HEK293T (cell line): ENCODE results near the gene FRAT2.
"Not testable (repeated sequence)": the region's sequence is repeated elsewhere in the genome, so short reads cannot be mapped to it uniquely, and the experiment has no call there.

Experiments
- CTCF ChIA-PET: fragments of 350-600 bp; formaldehyde crosslinking; extraction: SDS; loops from one replicate; lab custom pipeline; 2021; ENCODE audit warnings: antibody characterized with exemption, inconsistent platforms; lab: Yijun Ruan, JAX
- POLR2A ChIA-PET: fragments of 350-600 bp; formaldehyde crosslinking; extraction: SDS; loops from one replicate; lab custom pipeline; 2020; ENCODE audit warnings: antibody characterized with exemption, inconsistent platforms; lab: Yijun Ruan, JAX
- DNase-seq: peaks from one replicate; pipeline ENCODE4 v3.0.0; 2012; ENCODE audit warnings: mixed read lengths; ENCODE audit errors: extremely low spot score
- ARNT ChIP-seq: fragments of 450-650 bp; IDR thresholded peaks from 2 replicates; pipeline ENCODE4 v1.6.1; 2017; ENCODE audit warnings: mild to moderate bottlenecking
- BHLHE40 ChIP-seq: fragments of 450-650 bp; IDR thresholded peaks from 2 replicates; pipeline ENCODE4 v1.6.1; 2016; ENCODE audit warnings: mild to moderate bottlenecking, moderate library complexity, borderline replicate concordance
- CTBP1 ChIP-seq: fragments of 450-650 bp; IDR thresholded peaks from 2 replicates; pipeline ENCODE4 v1.6.1; 2016; ENCODE audit warnings: borderline replicate concordance
- ELF4 ChIP-seq: fragments of 450-650 bp; IDR thresholded peaks from 2 replicates; pipeline ENCODE4 v1.6.1; 2017; ENCODE audit warnings: antibody characterized with exemption
- FOXA1 ChIP-seq: fragments of 450-650 bp; IDR thresholded peaks from 2 replicates; pipeline ENCODE4 v1.6.1; 2016; ENCODE audit warnings: mild to moderate bottlenecking
- FOXK2 ChIP-seq: fragments of 450-650 bp; IDR thresholded peaks from 2 replicates; pipeline ENCODE4 v1.6.1; 2016; ENCODE audit warnings: mild to moderate bottlenecking
- FOXM1 ChIP-seq: fragments of 450-650 bp; IDR thresholded peaks from 2 replicates; pipeline ENCODE4 v1.6.1; 2017; ENCODE audit warnings: mild to moderate bottlenecking, borderline replicate concordance
- HDGF ChIP-seq: fragments of 450-650 bp; IDR thresholded peaks from 2 replicates; pipeline ENCODE4 v1.6.1; 2017; ENCODE audit warnings: antibody characterized with exemption, borderline replicate concordance
- L3MBTL2 ChIP-seq: fragments of 450-650 bp; conservative IDR thresholded peaks from 2 replicates; pipeline ENCODE4 v1.6.1; 2016; ENCODE audit warnings: mild to moderate bottlenecking
- LEF1 ChIP-seq: fragments of 450-650 bp; IDR thresholded peaks from 2 replicates; pipeline ENCODE4 v1.6.1; 2017; ENCODE audit warnings: mild to moderate bottlenecking, borderline replicate concordance
- NFRKB ChIP-seq: fragments of 450-650 bp; IDR thresholded peaks from 2 replicates; pipeline ENCODE4 v1.6.1; 2016; ENCODE audit warnings: mild to moderate bottlenecking, moderate library complexity
- SP1 ChIP-seq: fragments of 450-650 bp; IDR thresholded peaks from 2 replicates; pipeline ENCODE4 v1.6.1; 2017
- SUZ12 ChIP-seq: fragments of 450-650 bp; IDR thresholded peaks from 2 replicates; pipeline ENCODE4 v1.6.1; 2016; ENCODE audit warnings: mild to moderate bottlenecking
- TARDBP ChIP-seq: fragments of 450-650 bp; IDR thresholded peaks from 2 replicates; pipeline ENCODE4 v1.6.1; 2016
- ZNF384 ChIP-seq: fragments of 450-650 bp; IDR thresholded peaks from 2 replicates; pipeline ENCODE4 v1.6.1; 2016
- TF ChIP-seq, protein P1 (sequence below): fragments of 450-650 bp; IDR thresholded peaks from 2 replicates; pipeline ENCODE4 v1.6.1; 2016

Gene FRAT2

GRCh38 chr10:97355571-97355975 lies 21.0 kb upstream of the FRAT2 start:
- POLR2A ChIA-PET = no interaction called here
- CTCF ChIA-PET = interaction anchor here (1.0 kb wide), 1 partner anchor 359 kb away, joined by 3 read pairs; no protein-coding TSS in a partner anchor
- DNase-seq = no peak
- TF ChIP-seq, protein P1, sequence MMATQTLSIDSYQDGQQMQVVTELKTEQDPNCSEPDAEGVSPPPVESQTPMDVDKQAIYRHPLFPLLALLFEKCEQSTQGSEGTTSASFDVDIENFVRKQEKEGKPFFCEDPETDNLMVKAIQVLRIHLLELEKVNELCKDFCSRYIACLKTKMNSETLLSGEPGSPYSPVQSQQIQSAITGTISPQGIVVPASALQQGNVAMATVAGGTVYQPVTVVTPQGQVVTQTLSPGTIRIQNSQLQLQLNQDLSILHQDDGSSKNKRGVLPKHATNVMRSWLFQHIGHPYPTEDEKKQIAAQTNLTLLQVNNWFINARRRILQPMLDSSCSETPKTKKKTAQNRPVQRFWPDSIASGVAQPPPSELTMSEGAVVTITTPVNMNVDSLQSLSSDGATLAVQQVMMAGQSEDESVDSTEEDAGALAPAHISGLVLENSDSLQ = no peak
- TF ChIP-seq HDGF = no peak
- TF ChIP-seq SP1 = no peak
- TF ChIP-seq FOXA1 = no peak
- no peak for TF ChIP-seq NFRKB
- TF ChIP-seq FOXK2 = no peak
- TF ChIP-seq ZNF384 = no peak
- no peak for TF ChIP-seq LEF1

- POLR2A ChIA-PET = no interaction called here
- CTCF ChIA-PET = interaction anchor here (0.6 kb wide), 1 partner anchor 76 kb away, joined by 3 read pairs; no protein-coding TSS in a partner anchor
- no peak for DNase-seq
- TF ChIP-seq BHLHE40 = no peak
- no peak for TF ChIP-seq FOXM1
- no peak for TF ChIP-seq TARDBP
- TF ChIP-seq NFRKB = no peak
- no peak for TF ChIP-seq SUZ12
- no peak for TF ChIP-seq ELF4
- no peak for TF ChIP-seq FOXK2
- TF ChIP-seq FOXA1 = no peak
- no peak for TF ChIP-seq ARNT
- TF ChIP-seq SP1 = no peak
- no peak for TF ChIP-seq ZNF384
- TF ChIP-seq HDGF = no peak
Observed at GRCh38 chr10:97353945-97354344, 19.4 kb upstream of the FRAT2 start.

DNA sequence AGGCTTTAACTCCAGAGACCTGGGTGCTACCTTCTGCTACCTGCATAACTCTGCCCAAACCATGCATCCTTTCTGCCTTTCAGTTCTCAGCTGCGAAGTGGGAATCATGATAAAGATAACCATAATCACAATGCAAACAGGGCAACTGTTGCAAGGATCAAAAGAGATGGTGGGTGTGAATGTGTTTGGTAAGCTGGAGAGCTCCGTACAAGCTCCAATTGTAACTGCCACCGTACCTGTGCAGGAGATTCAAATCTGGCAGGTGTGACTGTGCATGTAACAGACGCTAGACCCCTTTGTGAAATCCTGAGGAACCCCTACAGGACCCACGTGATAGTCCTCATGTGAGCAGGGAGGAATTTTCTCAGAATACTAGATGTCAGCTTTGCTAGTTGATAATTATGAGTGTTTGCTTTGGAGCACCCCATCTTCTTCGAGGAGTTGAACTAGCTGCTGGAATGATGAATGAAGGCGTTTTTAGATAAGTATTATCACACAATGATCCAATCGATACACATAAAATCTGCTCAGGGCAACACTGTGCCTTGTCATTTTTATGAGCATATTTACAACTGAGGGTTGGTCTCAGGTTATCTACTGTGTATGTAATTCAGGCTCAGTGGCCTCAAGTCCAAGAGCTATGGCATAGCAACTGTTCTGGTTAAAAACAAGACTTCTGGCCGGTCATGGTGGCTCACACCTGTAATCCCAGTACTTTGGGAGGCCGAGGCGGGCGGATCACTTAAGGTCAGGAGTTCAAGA lies 15.4 kb upstream of the FRAT2 start:
- POLR2A ChIA-PET = interaction anchor here (1.0 to 1.4 kb wide), 2 partner anchors 9 kb away, joined by 3 read pairs; no protein-coding TSS in a partner anchor
- no peak for TF ChIP-seq FOXA1
- no peak for TF ChIP-seq LEF1
- no peak for TF ChIP-seq NFRKB
- TF ChIP-seq CTBP1 = no peak
- TF ChIP-seq SP1 = no peak
- no peak for TF ChIP-seq ARNT
- no peak for TF ChIP-seq FOXM1
- TF ChIP-seq FOXK2 = no peak
- no peak for TF ChIP-seq ZNF384
- TF ChIP-seq HDGF = no peak
- no peak for TF ChIP-seq BHLHE40
- TF ChIP-seq TARDBP = no peak
- no peak for TF ChIP-seq L3MBTL2
- TF ChIP-seq, protein P1 = no peak
- TF ChIP-seq SUZ12 = no peak
- TF ChIP-seq ELF4 = no peak
- DNase-seq = no peak
- CTCF ChIA-PET = interaction anchor here (1.5 kb wide), 1 partner anchor 17 kb away, joined by 4 read pairs; no protein-coding TSS in a partner anchor

- CTCF ChIA-PET = interaction anchor here (0.6 kb wide), 1 partner anchor 68 kb away, joined by 3 read pairs; no protein-coding TSS in a partner anchor
- TF ChIP-seq FOXA1 = no peak
- no peak for TF ChIP-seq HDGF
- TF ChIP-seq L3MBTL2 = no peak
- no peak for TF ChIP-seq TARDBP
- TF ChIP-seq SP1 = no peak
- TF ChIP-seq CTBP1 = no peak
- no peak for TF ChIP-seq LEF1
- no peak for TF ChIP-seq ARNT
- TF ChIP-seq FOXM1 = no peak
- no peak for TF ChIP-seq ELF4
- TF ChIP-seq NFRKB = no peak
- no peak for TF ChIP-seq SUZ12
- no peak for TF ChIP-seq BHLHE40
- no peak for TF ChIP-seq FOXK2
- no peak for TF ChIP-seq ZNF384
- TF ChIP-seq, protein P1 = no peak
- no peak for DNase-seq
- POLR2A ChIA-PET = interaction anchor here (1.4 kb wide), 1 partner anchor 12 kb away, joined by 3 read pairs; no protein-coding TSS in a partner anchor
Observed at GRCh38 chr10:97347317-97347716, 12.8 kb upstream of the FRAT2 start.

DNA sequence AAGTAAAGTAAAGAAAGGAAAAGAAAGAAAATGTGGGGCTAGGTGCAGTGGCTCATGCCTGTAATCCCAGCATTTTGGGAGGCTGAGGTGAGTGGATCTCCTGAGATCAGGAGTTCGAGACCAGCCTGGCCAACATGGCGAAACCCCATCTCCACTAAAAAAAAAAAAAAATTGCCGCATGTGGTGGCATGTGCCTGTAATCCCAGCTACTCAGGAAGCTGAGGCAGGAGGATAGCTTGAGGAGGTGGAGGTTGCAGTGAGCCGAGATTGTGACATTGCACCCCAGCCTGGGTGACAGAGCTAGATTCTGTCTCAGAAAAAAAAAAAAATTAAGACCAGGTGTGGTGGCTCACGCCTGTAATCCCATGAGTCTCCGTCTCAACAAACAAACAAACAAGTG lies 9.1 kb upstream of the FRAT2 start:
- DNase-seq, CTCF ChIA-PET, POLR2A ChIA-PET: not testable (repeated sequence)

- TF ChIP-seq ELF4 (no peak), SUZ12 (no peak), NFRKB (no peak), HDGF (no peak), ARNT (no peak), L3MBTL2 (no peak), FOXM1 (no peak), FOXA1 (no peak)
- no peak for DNase-seq
- POLR2A ChIA-PET = interaction anchor here (1.5 kb wide), 1 partner anchor 49 kb away, joined by 4 read pairs; the partner anchor contains the start of gene ARHGAP19
- CTCF ChIA-PET = no interaction called here
Observed at GRCh38 chr10:97341416-97341815, 6.9 kb upstream of the FRAT2 start.
